WTC11 (cell line): ENCODE results near the gene RNF17. TPM values are rescaled to one million over a fixed set of nuclear protein-coding genes. Genes with fewer than 3 reads are reported as not detected.

Experiments
- total RNA-seq: library from RNA; stranded (reverse); gene quantifications from 3 replicates; pipeline ENCODE4 v1.2.3, GENCODE V29; 2021

Gene RNF17
- total RNA-seq, 1 experiment from 2014 or later = not detected

Other genes starting within 250 kb of the RNF17 start
- gene ATP12A, start 83.8 kb upstream of the RNF17 start, total RNA-seq = 1.4 to 2.7 TPM (median 2.2 TPM) in 3 replicates